ENCODE measurements around the gene SLX1A. TPM values are rescaled to one million over a fixed set of nuclear protein-coding genes. Genes with fewer than 3 reads are reported as not detected.

SLX1A gene
- total RNA-seq, 1 experiment from 2014 or later = 19.1 TPM

DNA sequence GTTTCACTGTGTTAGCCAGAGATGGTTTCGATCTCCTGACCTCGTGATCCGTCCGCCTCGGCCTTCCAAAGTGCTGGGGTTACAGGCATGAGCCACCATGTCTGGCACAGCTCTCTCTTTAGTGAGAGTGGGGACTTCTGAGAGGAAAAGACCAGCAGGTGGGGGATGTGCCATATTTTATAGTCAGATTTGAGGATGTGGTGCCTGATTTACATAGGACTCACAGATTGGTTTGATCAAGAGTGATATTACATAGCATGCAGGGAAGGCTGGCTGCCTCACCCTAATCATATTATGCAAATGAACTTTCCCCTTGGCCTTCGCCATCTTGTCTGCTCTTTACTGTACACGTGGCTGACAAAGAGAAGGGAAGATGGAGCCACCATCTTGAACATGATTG, 42.6 kb upstream of the SLX1A start:
- no peak for DNase-seq
- intact Hi-C loops (cut with micrococcal nuclease; ENCODE audit: unreplicated experiment) = no loop called here
- no peaks in the 10 kb centered on the region for H3K36me3 Mint-ChIP-seq (ENCODE audit: insufficient read depth, unreplicated experiment)
- H3K4me1 Mint-ChIP-seq (ENCODE audit: low read depth, unreplicated experiment) = no peaks in the 10 kb centered on the region
- no peaks in the 10 kb centered on the region for H3K36me3 ChIP-seq (ENCODE audit: control insufficient read depth, insufficient read depth, low read length)
- H3K9me3 Mint-ChIP-seq (ENCODE audit: unreplicated experiment) = no peaks in the 10 kb centered on the region
- TF ChIP-seq, protein P1, sequence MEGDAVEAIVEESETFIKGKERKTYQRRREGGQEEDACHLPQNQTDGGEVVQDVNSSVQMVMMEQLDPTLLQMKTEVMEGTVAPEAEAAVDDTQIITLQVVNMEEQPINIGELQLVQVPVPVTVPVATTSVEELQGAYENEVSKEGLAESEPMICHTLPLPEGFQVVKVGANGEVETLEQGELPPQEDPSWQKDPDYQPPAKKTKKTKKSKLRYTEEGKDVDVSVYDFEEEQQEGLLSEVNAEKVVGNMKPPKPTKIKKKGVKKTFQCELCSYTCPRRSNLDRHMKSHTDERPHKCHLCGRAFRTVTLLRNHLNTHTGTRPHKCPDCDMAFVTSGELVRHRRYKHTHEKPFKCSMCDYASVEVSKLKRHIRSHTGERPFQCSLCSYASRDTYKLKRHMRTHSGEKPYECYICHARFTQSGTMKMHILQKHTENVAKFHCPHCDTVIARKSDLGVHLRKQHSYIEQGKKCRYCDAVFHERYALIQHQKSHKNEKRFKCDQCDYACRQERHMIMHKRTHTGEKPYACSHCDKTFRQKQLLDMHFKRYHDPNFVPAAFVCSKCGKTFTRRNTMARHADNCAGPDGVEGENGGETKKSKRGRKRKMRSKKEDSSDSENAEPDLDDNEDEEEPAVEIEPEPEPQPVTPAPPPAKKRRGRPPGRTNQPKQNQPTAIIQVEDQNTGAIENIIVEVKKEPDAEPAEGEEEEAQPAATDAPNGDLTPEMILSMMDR (IDR thresholded peaks at IDR 0.05; ENCODE audit: insufficient read depth in 1 of 2, low read depth in 1 of 2, low read length in 1 of 2, severe bottlenecking in 1 of 2, unreplicated experiment in 1 of 2) = no peak
- ChIA-PET POLR2A (no interaction called here), CTCF (no interaction called here)
- BruUV-seq (replicated peaks) = no TSS peak
- H3K4me1 ChIP-seq = no peaks in the 10 kb centered on the region
- no peak overlapping the region for H3K4me3 ChIP-seq (ENCODE audit: low read depth, low read length)
- no peaks in the 10 kb centered on the region for H3K27me3 Mint-ChIP-seq (ENCODE audit: insufficient read depth, unreplicated experiment)
- no peak overlapping the region for H3K4me3 Mint-ChIP-seq (ENCODE audit: unreplicated experiment)
- H3K9me3 ChIP-seq = peaks cover 7% of the 10 kb centered on the region
- no peaks in the 10 kb centered on the region for H3K27me3 ChIP-seq (replicated peaks; ENCODE audit: control insufficient read depth, insufficient read depth, low read length)
- no peak overlapping the region for H3K27ac Mint-ChIP-seq (ENCODE audit: unreplicated experiment)

DNA sequence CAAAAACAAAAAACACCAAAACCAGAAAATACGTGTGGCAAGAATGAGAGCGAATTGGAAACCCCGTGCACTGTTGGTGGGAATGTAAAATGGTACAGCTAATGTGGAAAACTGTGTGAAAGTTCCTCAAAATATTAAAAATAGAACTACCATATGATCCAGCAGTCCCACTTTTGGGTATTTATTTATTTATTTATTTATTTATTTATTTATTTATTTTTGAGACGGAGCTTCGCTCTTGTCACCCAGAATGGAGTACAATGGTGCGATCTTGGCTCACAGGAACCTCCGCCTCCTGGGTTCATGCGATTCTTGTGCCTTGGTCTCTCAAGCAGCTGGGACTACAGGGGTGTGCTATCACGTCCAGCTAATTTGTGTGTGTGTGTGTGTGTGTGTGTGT, 41.2 kb upstream of the SLX1A start:
- no peaks in the 10 kb centered on the region for H3K9me3 Mint-ChIP-seq (ENCODE audit: unreplicated experiment)
- Histone ChIP-seq H3K9me3 (peaks cover 7% of the 10 kb centered on the region), H3K36me3 (ENCODE audit: control insufficient read depth, insufficient read depth, low read length) (no peaks in the 10 kb centered on the region), H3K4me1 (no peaks in the 10 kb centered on the region), H3K27me3 (replicated peaks; ENCODE audit: control insufficient read depth, insufficient read depth, low read length) (no peaks in the 10 kb centered on the region), H3K4me3 (ENCODE audit: low read depth, low read length) (no peak overlapping the region)
- no peaks in the 10 kb centered on the region for H3K36me3 Mint-ChIP-seq (ENCODE audit: insufficient read depth, unreplicated experiment)
- TF ChIP-seq, protein P1 (IDR thresholded peaks at IDR 0.05; ENCODE audit: insufficient read depth in 1 of 2, low read depth in 1 of 2, low read length in 1 of 2, severe bottlenecking in 1 of 2, unreplicated experiment in 1 of 2) = no peak
- H3K4me3 Mint-ChIP-seq (ENCODE audit: unreplicated experiment) = no peak overlapping the region
- BruUV-seq (replicated peaks) = no TSS peak
- no peaks in the 10 kb centered on the region for H3K4me1 Mint-ChIP-seq (ENCODE audit: low read depth, unreplicated experiment)
- DNase-seq = no peak
- H3K27ac Mint-ChIP-seq (ENCODE audit: unreplicated experiment) = no peak overlapping the region
- ChIA-PET POLR2A (no interaction called here), CTCF (no interaction called here)
- intact Hi-C loops (cut with micrococcal nuclease; ENCODE audit: unreplicated experiment) = no loop called here
- no peaks in the 10 kb centered on the region for H3K27me3 Mint-ChIP-seq (ENCODE audit: insufficient read depth, unreplicated experiment)

DNA sequence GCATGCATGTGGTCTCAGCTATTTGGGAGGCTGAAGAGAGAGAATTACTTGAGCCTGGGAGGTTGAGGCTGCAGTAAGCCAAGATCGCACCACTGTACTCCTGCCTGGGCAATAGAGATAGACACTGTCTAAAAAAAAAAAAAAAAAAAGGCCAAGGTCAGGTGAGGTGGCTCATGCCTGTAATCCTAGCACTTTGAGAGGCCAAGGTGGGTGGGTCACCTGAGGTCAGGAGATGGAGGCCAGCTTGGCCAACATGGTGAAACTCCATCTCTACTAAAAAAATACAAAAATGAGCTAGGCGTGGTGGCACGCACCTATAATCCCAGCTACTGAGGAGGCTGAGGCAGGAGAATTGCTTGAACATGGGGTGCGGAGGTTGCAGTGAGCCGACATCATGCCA, 38.5 kb upstream of the SLX1A start:
- Histone ChIP-seq H3K4me3 (ENCODE audit: low read depth, low read length) (no peak overlapping the region), H3K36me3 (ENCODE audit: control insufficient read depth, insufficient read depth, low read length) (no peaks in the 10 kb centered on the region), H3K27me3 (replicated peaks; ENCODE audit: control insufficient read depth, insufficient read depth, low read length) (no peaks in the 10 kb centered on the region), H3K4me1 (no peaks in the 10 kb centered on the region), H3K9me3 (no peaks in the 10 kb centered on the region)
- H3K9me3 Mint-ChIP-seq (ENCODE audit: unreplicated experiment) = no peaks in the 10 kb centered on the region
- H3K4me1 Mint-ChIP-seq (ENCODE audit: low read depth, unreplicated experiment) = no peaks in the 10 kb centered on the region
- TF ChIP-seq, protein P1 (IDR thresholded peaks at IDR 0.05; ENCODE audit: insufficient read depth in 1 of 2, low read depth in 1 of 2, low read length in 1 of 2, severe bottlenecking in 1 of 2, unreplicated experiment in 1 of 2) = no peak
- no TSS peak for BruUV-seq (replicated peaks)
- H3K27me3 Mint-ChIP-seq (ENCODE audit: insufficient read depth, unreplicated experiment) = no peaks in the 10 kb centered on the region
- intact Hi-C loops (cut with micrococcal nuclease; ENCODE audit: unreplicated experiment) = no loop called here
- ChIA-PET CTCF (no interaction called here), POLR2A (no interaction called here)
- no peak overlapping the region for H3K4me3 Mint-ChIP-seq (ENCODE audit: unreplicated experiment)
- DNase-seq = no peak
- no peaks in the 10 kb centered on the region for H3K36me3 Mint-ChIP-seq (ENCODE audit: insufficient read depth, unreplicated experiment)
- H3K27ac Mint-ChIP-seq (ENCODE audit: unreplicated experiment) = no peak overlapping the region

All from Caco-2 (cell line).